HepG2 (cell line): ENCODE data around the gene NME2. TPM values are rescaled to one million over a fixed set of nuclear protein-coding genes. Genes with fewer than 3 reads are reported as not detected.

Experiments
- CHD2 ChIP-seq: IDR thresholded peaks from 2 replicates; pipeline ENCODE4 v1.6.1; 2011; ENCODE audit warnings: low read depth, low read length, improper control_type of control experiment
- FOSL1 ChIP-seq: sonication (generic); formaldehyde crosslinking; IDR thresholded peaks from 2 replicates; pipeline ENCODE4 v1.9.0; 2021; ENCODE audit warnings: missing genetic modification reagents, borderline replicate concordance
- HOXA3 ChIP-seq: sonication (generic); formaldehyde crosslinking; IDR thresholded peaks from 2 replicates; pipeline ENCODE4 v1.5.0; 2020; ENCODE audit warnings: missing genetic modification reagents
- IKZF1 ChIP-seq: fragments of 450-650 bp; IDR thresholded peaks from 2 replicates; pipeline ENCODE4 v1.7.1; 2016
- KLF11 ChIP-seq: IDR thresholded peaks from 2 replicates; pipeline ENCODE4 v1.6.1; 2016; ENCODE audit warnings: missing compliant biosample characterization
- KLF12 ChIP-seq: sonication (generic); formaldehyde crosslinking; IDR thresholded peaks from 2 replicates; pipeline ENCODE4 v1.4.0; 2020; ENCODE audit warnings: missing genetic modification reagents, borderline replicate concordance
- MLX ChIP-seq: IDR thresholded peaks from 2 replicates; pipeline ENCODE4 v1.6.1; 2016
- MNT ChIP-seq: fragments of 450-650 bp; IDR thresholded peaks from 2 replicates; pipeline ENCODE4 v1.6.1; 2016
- NCOR1 ChIP-seq: fragments of 200-600 bp; sonication (generic); IDR thresholded peaks from 2 replicates; pipeline ENCODE4 v1.7.0; 2017; ENCODE audit warnings: antibody characterized with exemption, low read length, borderline replicate concordance
- PAX8 ChIP-seq: sonication (generic); formaldehyde crosslinking; IDR thresholded peaks from 2 replicates; pipeline ENCODE4 v1.8.0; 2022; ENCODE audit warnings: mild to moderate bottlenecking, missing genetic modification reagents, borderline replicate concordance
- SAP130 ChIP-seq: IDR thresholded peaks from 2 replicates; pipeline ENCODE4 v1.6.1; 2016; ENCODE audit warnings: low read depth
- SPEN ChIP-seq: sonication (generic); formaldehyde crosslinking; IDR thresholded peaks from 2 replicates; pipeline ENCODE4 v1.5.1; 2020; ENCODE audit warnings: low read depth, mild to moderate bottlenecking, missing genetic modification reagents
- TFE3 ChIP-seq: IDR thresholded peaks from 2 replicates; pipeline ENCODE4 v1.6.1; 2016
- ZFP62 ChIP-seq: sonication (generic); formaldehyde crosslinking; IDR thresholded peaks from 2 replicates; pipeline ENCODE4 v1.4.0; 2020; ENCODE audit warnings: missing genetic modification reagents
- ZNF10 ChIP-seq: sonication (generic); formaldehyde crosslinking; IDR thresholded peaks from 2 replicates; pipeline ENCODE4 v1.4.0; 2020; ENCODE audit warnings: mild to moderate bottlenecking, low read depth, missing genetic modification reagents, borderline replicate concordance
- ZNF660 ChIP-seq: sonication (generic); formaldehyde crosslinking; IDR thresholded peaks from 2 replicates; pipeline ENCODE4 v1.5.1; 2020; ENCODE audit warnings: mild to moderate bottlenecking, low read depth, missing genetic modification reagents, borderline replicate concordance
- ZSCAN31 ChIP-seq: sonication (generic); formaldehyde crosslinking; IDR thresholded peaks from 2 replicates; pipeline ENCODE4 v1.5.0; 2020; ENCODE audit warnings: low read depth, mild to moderate bottlenecking, missing genetic modification reagents
- polyA plus RNA-seq, 8 experiments: library from polyadenylated mRNA; depleted of rRNA in 3 of 8; stranded (reverse) in 7 of 8; unstranded in 1 of 8; fragments of >200 nt; fragmentation: Illumina TruSeq in 4 of 8; extraction: Trizol in 4 of 8; gene quantifications; 2 replicates each; pipeline versions ENCODE4 v1.2.1 to v1.2.3, GENCODE V29; 2011 to 2016; ENCODE audit warnings: low read depth in 4 of 8, missing spikeins in 1 of 8, mixed read lengths in 1 of 8; ENCODE audit not compliant: insufficient read depth in 1 of 8
- total RNA-seq, 5 experiments: library from RNA; depleted of rRNA; stranded (reverse); fragments of >200 nt; fragmentation: Illumina TruSeq; extraction: Trizol; gene quantifications; 2 replicates each; pipeline ENCODE4 v1.2.3, GENCODE V29; 2016; ENCODE audit warnings: low read depth in 1 of 5
- TF ChIP-seq, protein P1 (sequence below): sonication (generic); formaldehyde crosslinking; IDR thresholded peaks from 2 replicates; pipeline ENCODE4 v1.9.0; 2021; ENCODE audit warnings: missing genetic modification reagents, borderline replicate concordance
- TF ChIP-seq, protein P2 (sequence below): IDR thresholded peaks from 2 replicates; pipeline ENCODE4 v1.6.1; 2016; ENCODE audit warnings: missing biosample characterization, missing genetic modification reagents, low read depth
- TF ChIP-seq, protein P3 (sequence below): sonication (generic); formaldehyde crosslinking; IDR thresholded peaks from 2 replicates; pipeline ENCODE4 v1.5.1; 2020; ENCODE audit warnings: mild to moderate bottlenecking, moderate library complexity, missing genetic modification reagents

NME2 gene
- total and polyA plus RNA-seq, 2 of the 13 experiments (the other 11 are each of a cell fraction or from before 2014, with no cell fraction given), result 790 to 1,213 TPM

- TF ChIP-seq ZNF10 (CRISPR knock-in tag) (no peak), IKZF1 (no peak), SPEN (CRISPR knock-in tag) (no peak; the same call in 1 of the 2 replicates), MLX (CRISPR knock-in tag) (no peak), FOSL1 (CRISPR knock-in tag) (no peak), PAX8 (no peak), ZSCAN31 (peak; percentile 61), ZNF660 (CRISPR knock-in tag) (no peak; the same call in 1 of the 2 replicates), SAP130 (peak; percentile 37), TFE3 (CRISPR knock-in tag) (no peak), NCOR1 (no peak), ZFP62 (CRISPR knock-in tag) (no peak), MNT (no peak), HOXA3 (no peak), CHD2 (no peak), KLF11 (CRISPR knock-in tag) (no peak), KLF12 (CRISPR knock-in tag) (no peak)
- TF ChIP-seq, protein P1, sequence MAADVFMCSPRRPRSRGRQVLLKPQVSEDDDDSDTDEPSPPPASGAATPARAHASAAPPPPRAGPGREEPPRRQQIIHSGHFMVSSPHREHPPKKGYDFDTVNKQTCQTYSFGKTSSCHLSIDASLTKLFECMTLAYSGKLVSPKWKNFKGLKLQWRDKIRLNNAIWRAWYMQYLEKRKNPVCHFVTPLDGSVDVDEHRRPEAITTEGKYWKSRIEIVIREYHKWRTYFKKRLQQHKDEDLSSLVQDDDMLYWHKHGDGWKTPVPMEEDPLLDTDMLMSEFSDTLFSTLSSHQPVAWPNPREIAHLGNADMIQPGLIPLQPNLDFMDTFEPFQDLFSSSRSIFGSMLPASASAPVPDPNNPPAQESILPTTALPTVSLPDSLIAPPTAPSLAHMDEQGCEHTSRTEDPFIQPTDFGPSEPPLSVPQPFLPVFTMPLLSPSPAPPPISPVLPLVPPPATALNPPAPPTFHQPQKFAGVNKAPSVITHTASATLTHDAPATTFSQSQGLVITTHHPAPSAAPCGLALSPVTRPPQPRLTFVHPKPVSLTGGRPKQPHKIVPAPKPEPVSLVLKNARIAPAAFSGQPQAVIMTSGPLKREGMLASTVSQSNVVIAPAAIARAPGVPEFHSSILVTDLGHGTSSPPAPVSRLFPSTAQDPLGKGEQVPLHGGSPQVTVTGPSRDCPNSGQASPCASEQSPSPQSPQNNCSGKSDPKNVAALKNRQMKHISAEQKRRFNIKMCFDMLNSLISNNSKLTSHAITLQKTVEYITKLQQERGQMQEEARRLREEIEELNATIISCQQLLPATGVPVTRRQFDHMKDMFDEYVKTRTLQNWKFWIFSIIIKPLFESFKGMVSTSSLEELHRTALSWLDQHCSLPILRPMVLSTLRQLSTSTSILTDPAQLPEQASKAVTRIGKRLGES (CRISPR knock-in tag), result no peak
- TF ChIP-seq, protein P2, sequence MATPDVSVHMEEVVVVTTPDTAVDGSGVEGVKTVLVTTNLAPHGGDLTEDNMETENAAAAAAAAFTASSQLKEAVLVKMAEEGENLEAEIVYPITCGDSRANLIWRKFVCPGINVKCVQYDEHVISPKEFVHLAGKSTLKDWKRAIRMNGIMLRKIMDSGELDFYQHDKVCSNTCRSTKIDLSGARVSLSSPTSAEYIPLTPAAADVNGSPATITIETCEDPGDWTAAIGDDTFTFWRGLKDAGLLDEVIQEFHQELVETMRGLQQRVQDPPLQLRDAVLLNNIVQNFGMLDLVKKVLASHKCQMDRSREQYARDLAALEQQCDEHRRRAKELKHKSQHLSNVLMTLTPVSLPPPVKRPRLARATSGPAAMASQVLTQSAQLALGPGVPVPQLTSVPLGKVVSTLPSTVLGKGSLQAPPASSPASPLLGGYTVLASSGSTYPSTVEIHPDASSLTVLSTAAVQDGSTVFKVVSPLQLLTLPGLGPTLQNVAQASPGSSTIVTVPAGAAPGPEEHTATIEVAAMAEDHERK, result no peak
- TF ChIP-seq, protein P3, sequence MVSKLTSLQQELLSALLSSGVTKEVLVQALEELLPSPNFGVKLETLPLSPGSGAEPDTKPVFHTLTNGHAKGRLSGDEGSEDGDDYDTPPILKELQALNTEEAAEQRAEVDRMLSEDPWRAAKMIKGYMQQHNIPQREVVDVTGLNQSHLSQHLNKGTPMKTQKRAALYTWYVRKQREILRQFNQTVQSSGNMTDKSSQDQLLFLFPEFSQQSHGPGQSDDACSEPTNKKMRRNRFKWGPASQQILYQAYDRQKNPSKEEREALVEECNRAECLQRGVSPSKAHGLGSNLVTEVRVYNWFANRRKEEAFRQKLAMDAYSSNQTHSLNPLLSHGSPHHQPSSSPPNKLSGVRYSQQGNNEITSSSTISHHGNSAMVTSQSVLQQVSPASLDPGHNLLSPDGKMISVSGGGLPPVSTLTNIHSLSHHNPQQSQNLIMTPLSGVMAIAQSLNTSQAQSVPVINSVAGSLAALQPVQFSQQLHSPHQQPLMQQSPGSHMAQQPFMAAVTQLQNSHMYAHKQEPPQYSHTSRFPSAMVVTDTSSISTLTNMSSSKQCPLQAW (CRISPR knock-in tag), result no peak
Observed at GRCh38 chr17:51119415-51120356, 46.5 kb upstream of the NME2 start (continued).
